ENCODE data around the gene ERCC2. TPM values are rescaled to one million over a fixed set of nuclear protein-coding genes. Genes with fewer than 3 reads are reported as not detected.

ERCC2 gene
- total and polyA plus RNA-seq, 2 donors = 5.0 to 14.2 TPM

- H3K27ac ChIP-seq (ENCODE audit: low read depth in 1 of 2, low read length in 1 of 2) = peak overlapping the region in 1 of 2 donors; percentile 15
- peaks cover 0 to 15% of the 10 kb centered on the region in 2 donors for H3K9me3 ChIP-seq (ENCODE audit: control insufficient read depth in 2 of 2, insufficient read depth in 1 of 2, low read length in 1 of 2)
- WGBS = 30% methylated on average over 25 of the region's 25 CpGs
- peaks cover 0 to 3% of the 10 kb centered on the region in 2 donors for H3K36me3 ChIP-seq (ENCODE audit: control insufficient read depth in 2 of 2, insufficient read depth in 2 of 2, low read length in 1 of 2)
- DNase-seq (ENCODE audit: low read depth in 6 of 9, low spot score in 9 of 9) = peak in 2 of 9 donors; percentile 50 to 69
- H3K4me1 ChIP-seq (ENCODE audit: control insufficient read depth in 2 of 2, insufficient read depth in 2 of 2, low read length in 2 of 2) = peaks cover 12 to 36% of the 10 kb centered on the region in 2 donors
- peak overlapping the region; percentile 60 to 70 for H3K4me3 ChIP-seq (ENCODE audit: low read length in 2 of 2)
- peaks cover 30 to 63% of the 10 kb centered on the region in 2 donors for H3K27me3 ChIP-seq (ENCODE audit: control insufficient read depth in 2 of 2, insufficient read depth in 1 of 2, low read length in 1 of 2)
These were observed 33.6 kb upstream of the ERCC2 start for GRCh38 chr19:45403781-45404556.

GRCh38 chr19:45403272-45403671 lies 32.9 kb upstream of the ERCC2 start:
- H3K4me1 ChIP-seq (ENCODE audit: control insufficient read depth in 2 of 2, insufficient read depth in 2 of 2, low read length in 2 of 2) = peaks cover 12 to 36% of the 10 kb centered on the region in 2 donors
- H3K4me3 ChIP-seq (ENCODE audit: low read length in 2 of 2) = no peak overlapping the region
- H3K36me3 ChIP-seq (ENCODE audit: control insufficient read depth in 2 of 2, insufficient read depth in 2 of 2, low read length in 1 of 2) = peaks cover 0 to 2% of the 10 kb centered on the region in 2 donors
- 93% methylated on average over 4 of the region's 4 CpGs for WGBS
- no peak for DNase-seq (ENCODE audit: low read depth in 6 of 9, low spot score in 9 of 9)
- peaks cover 0 to 15% of the 10 kb centered on the region in 2 donors for H3K9me3 ChIP-seq (ENCODE audit: control insufficient read depth in 2 of 2, insufficient read depth in 1 of 2, low read length in 1 of 2)
- no peak overlapping the region for H3K27ac ChIP-seq (ENCODE audit: low read depth in 1 of 2, low read length in 1 of 2)
- H3K27me3 ChIP-seq (ENCODE audit: control insufficient read depth in 2 of 2, insufficient read depth in 1 of 2, low read length in 1 of 2) = peaks cover 31 to 70% of the 10 kb centered on the region in 2 donors

- peaks cover 39 to 78% of the 10 kb centered on the region in 2 donors for H3K27me3 ChIP-seq (ENCODE audit: control insufficient read depth in 2 of 2, insufficient read depth in 1 of 2, low read length in 1 of 2)
- H3K4me1 ChIP-seq (ENCODE audit: control insufficient read depth in 2 of 2, insufficient read depth in 2 of 2, low read length in 2 of 2) = peaks cover 12 to 40% of the 10 kb centered on the region in 2 donors
- 23% methylated on average over 40 of the region's 40 CpGs for WGBS
- no peaks in the 10 kb centered on the region for H3K36me3 ChIP-seq (ENCODE audit: control insufficient read depth in 2 of 2, insufficient read depth in 2 of 2, low read length in 1 of 2)
- peak in 3 of 9 donors; percentile 42 to 49 (median 48) for DNase-seq (ENCODE audit: low read depth in 6 of 9, low spot score in 9 of 9)
- peaks cover 0 to 15% of the 10 kb centered on the region in 2 donors for H3K9me3 ChIP-seq (ENCODE audit: control insufficient read depth in 2 of 2, insufficient read depth in 1 of 2, low read length in 1 of 2)
- peak overlapping the region in 1 of 2 donors; percentile 33 for H3K27ac ChIP-seq (ENCODE audit: low read depth in 1 of 2, low read length in 1 of 2)
- H3K4me3 ChIP-seq (ENCODE audit: low read length in 2 of 2) = no peak overlapping the region
These were observed 32.1 kb upstream of the ERCC2 start for GRCh38 chr19:45402298-45403061.

GRCh38 chr19:45401815-45402214 lies 31.4 kb upstream of the ERCC2 start:
- no peak overlapping the region for H3K4me3 ChIP-seq (ENCODE audit: low read length in 2 of 2)
- H3K27me3 ChIP-seq (ENCODE audit: control insufficient read depth in 2 of 2, insufficient read depth in 1 of 2, low read length in 1 of 2) = peaks cover 43 to 83% of the 10 kb centered on the region in 2 donors

GRCh38 chr19:45400192-45400591 lies 29.8 kb upstream of the ERCC2 start:
- 91% methylated on average over 6 of the region's 6 CpGs for WGBS
- peaks cover 8 to 19% of the 10 kb centered on the region in 2 donors for H3K4me1 ChIP-seq (ENCODE audit: control insufficient read depth in 2 of 2, insufficient read depth in 2 of 2, low read length in 2 of 2)
- no peak overlapping the region for H3K4me3 ChIP-seq (ENCODE audit: low read length in 2 of 2)
- H3K27me3 ChIP-seq (ENCODE audit: control insufficient read depth in 2 of 2, insufficient read depth in 1 of 2, low read length in 1 of 2) = peaks cover 59 to 90% of the 10 kb centered on the region in 2 donors
- no peak overlapping the region for H3K27ac ChIP-seq (ENCODE audit: low read depth in 1 of 2, low read length in 1 of 2)
- peaks cover 1 to 7% of the 10 kb centered on the region in 2 donors for H3K9me3 ChIP-seq (ENCODE audit: control insufficient read depth in 2 of 2, insufficient read depth in 1 of 2, low read length in 1 of 2)
- no peak for DNase-seq (ENCODE audit: low read depth in 6 of 9, low spot score in 9 of 9)
- no peaks in the 10 kb centered on the region for H3K36me3 ChIP-seq (ENCODE audit: control insufficient read depth in 2 of 2, insufficient read depth in 2 of 2, low read length in 1 of 2)

More at GRCh38 chr19:45401815-45402214, 31.4 kb upstream of the ERCC2 start:
- DNase-seq (ENCODE audit: low read depth in 6 of 9, low spot score in 9 of 9) = no peak
- Histone ChIP-seq H3K9me3 (ENCODE audit: control insufficient read depth in 2 of 2, insufficient read depth in 1 of 2, low read length in 1 of 2) (peaks cover 0 to 15% of the 10 kb centered on the region in 2 donors), H3K4me1 (ENCODE audit: control insufficient read depth in 2 of 2, insufficient read depth in 2 of 2, low read length in 2 of 2) (peaks cover 8 to 35% of the 10 kb centered on the region in 2 donors), H3K27ac (ENCODE audit: low read depth in 1 of 2, low read length in 1 of 2) (no peak overlapping the region), H3K36me3 (ENCODE audit: control insufficient read depth in 2 of 2, insufficient read depth in 2 of 2, low read length in 1 of 2) (no peaks in the 10 kb centered on the region)
- WGBS = 97% methylated on average over 6 of the region's 6 CpGs

- Histone ChIP-seq H3K4me1 (ENCODE audit: control insufficient read depth in 2 of 2, insufficient read depth in 2 of 2, low read length in 2 of 2) (peaks cover 0 to 4% of the 10 kb centered on the region in 2 donors), H3K27me3 (ENCODE audit: control insufficient read depth in 2 of 2, insufficient read depth in 1 of 2, low read length in 1 of 2) (peaks cover 31 to 67% of the 10 kb centered on the region in 2 donors), H3K9me3 (ENCODE audit: control insufficient read depth in 2 of 2, insufficient read depth in 1 of 2, low read length in 1 of 2) (peaks cover 0 to 1% of the 10 kb centered on the region in 2 donors), H3K4me3 (ENCODE audit: low read length in 2 of 2) (no peak overlapping the region), H3K36me3 (ENCODE audit: control insufficient read depth in 2 of 2, insufficient read depth in 2 of 2, low read length in 1 of 2) (no peaks in the 10 kb centered on the region), H3K27ac (ENCODE audit: low read depth in 1 of 2, low read length in 1 of 2) (no peak overlapping the region)
- WGBS = 31% methylated on average over 59 of the region's 59 CpGs
- DNase-seq (ENCODE audit: low read depth in 6 of 9, low spot score in 9 of 9) = no peak
These were observed 25.6 kb upstream of the ERCC2 start for GRCh38 chr19:45395821-45396617.

- no peak for DNase-seq (ENCODE audit: low read depth in 6 of 9, low spot score in 9 of 9)
- H3K4me1 ChIP-seq (ENCODE audit: control insufficient read depth in 2 of 2, insufficient read depth in 2 of 2, low read length in 2 of 2) = no peaks in the 10 kb centered on the region
- peaks cover 0 to 1% of the 10 kb centered on the region in 2 donors for H3K9me3 ChIP-seq (ENCODE audit: control insufficient read depth in 2 of 2, insufficient read depth in 1 of 2, low read length in 1 of 2)
- no peak overlapping the region for H3K27ac ChIP-seq (ENCODE audit: low read depth in 1 of 2, low read length in 1 of 2)
- peaks cover 20 to 51% of the 10 kb centered on the region in 2 donors for H3K27me3 ChIP-seq (ENCODE audit: control insufficient read depth in 2 of 2, insufficient read depth in 1 of 2, low read length in 1 of 2)
- H3K36me3 ChIP-seq (ENCODE audit: control insufficient read depth in 2 of 2, insufficient read depth in 2 of 2, low read length in 1 of 2) = no peaks in the 10 kb centered on the region
- WGBS = 96% methylated on average over 21 of the region's 21 CpGs
- no peak overlapping the region for H3K4me3 ChIP-seq (ENCODE audit: low read length in 2 of 2)
These were observed 21.7 kb upstream of the ERCC2 start for GRCh38 chr19:45391871-45392665.

- Histone ChIP-seq H3K36me3 (ENCODE audit: control insufficient read depth in 2 of 2, insufficient read depth in 2 of 2, low read length in 1 of 2) (no peaks in the 10 kb centered on the region), H3K27ac (ENCODE audit: low read depth in 1 of 2, low read length in 1 of 2) (no peak overlapping the region), H3K4me1 (ENCODE audit: control insufficient read depth in 2 of 2, insufficient read depth in 2 of 2, low read length in 2 of 2) (no peaks in the 10 kb centered on the region), H3K9me3 (ENCODE audit: control insufficient read depth in 2 of 2, insufficient read depth in 1 of 2, low read length in 1 of 2) (peaks cover 0 to 1% of the 10 kb centered on the region in 2 donors), H3K27me3 (ENCODE audit: control insufficient read depth in 2 of 2, insufficient read depth in 1 of 2, low read length in 1 of 2) (peaks cover 13 to 51% of the 10 kb centered on the region in 2 donors), H3K4me3 (ENCODE audit: low read length in 2 of 2) (no peak overlapping the region)
- 92% methylated on average over 3 of the region's 3 CpGs for WGBS
- no peak for DNase-seq (ENCODE audit: low read depth in 6 of 9, low spot score in 9 of 9)
These were observed 21.0 kb upstream of the ERCC2 start for GRCh38 chr19:45391346-45391745.
